Gastrocnemius medialis (tissue), 4 donors: ENCODE data around the gene PFKFB3. TPM values are rescaled to one million over a fixed set of nuclear protein-coding genes. Genes with fewer than 3 reads are reported as not detected.

Experiments
- ATAC-seq, 2 donors: fragments of 150-250 bp; one replicate each; pipeline ENCODE4 v1.9.1; 2016
- DNase-seq, 2 donors: peaks; one replicate each; pipeline ENCODE4 v3.0.0-alpha.2; 2019
- H3K27ac ChIP-seq, 4 donors: fragments of 200-600 bp; sonication (generic); 1 replicate in 1 of 4; 2 replicates in 3 of 4; pipeline ENCODE4 v1.5.1; 2016 to 2018; ENCODE audit warnings: mild to moderate bottlenecking in 2 of 4, moderate library complexity in 1 of 4
- H3K27me3 ChIP-seq, 3 donors: fragments of 200-600 bp; sonication (generic) in 2 of 3; 1 replicate in 1 of 3; 2 replicates in 2 of 3; pipeline versions ENCODE4 v1.5.1 to v1.6.0; 2016 to 2019; ENCODE audit warnings: mild to moderate bottlenecking in 1 of 3, moderate library complexity in 1 of 3
- H3K36me3 ChIP-seq, 2 donors: fragments of 200-600 bp; sonication (generic) in 1 of 2; one replicate each; pipeline ENCODE4 v1.5.1; 2017 to 2018
- H3K4me1 ChIP-seq, 2 donors: fragments of 200-600 bp; sonication (generic) in 1 of 2; one replicate each; pipeline ENCODE4 v1.5.1; 2016 to 2017; ENCODE audit warnings: mild to moderate bottlenecking in 2 of 2
- H3K4me3 ChIP-seq, 4 donors: fragments of 200-600 bp; sonication (generic) in 3 of 4; 1 replicate in 1 of 4; 2 replicates in 3 of 4; pipeline ENCODE4 v1.5.1; 2016 to 2019; ENCODE audit warnings: mild to moderate bottlenecking in 2 of 4
- H3K9me3 ChIP-seq, 3 donors: fragments of 200-600 bp; sonication (generic) in 2 of 3; 1 replicate in 1 of 3; 2 replicates in 2 of 3; pipeline ENCODE4 v1.5.1; 2016 to 2019
- POLR2A ChIP-seq, 2 donors: fragments of 450-650 bp; IDR thresholded peaks; one replicate each; pipeline ENCODE4 v1.6.1; 2017; ENCODE audit warnings: antibody characterized with exemption in 2 of 2, mild to moderate bottlenecking in 2 of 2, moderate library complexity in 2 of 2
- in situ Hi-C, 4 donors: fragments of 200-750 bp; cut with MboI; loops; one replicate each; pipeline versions ENCODE4 v1.15.0 to v1.8.0; 2017; ENCODE audit warnings: low sequenced_read_pairs in 4 of 4
- intact Hi-C: fragments of 100-400 bp; cut with DNase I; formaldehyde crosslinking; loops from one replicate; pipeline ENCODE4 v1.15.1; 2023; ENCODE audit warnings: low total_unique reads
- total RNA-seq, 4 donors: library from RNA; depleted of rRNA; stranded (reverse); fragments of >200 nt; gene quantifications; one replicate each; pipeline versions ENCODE4 v1.1.0 to v1.2.3, GENCODE V29; 2016
- TF ChIP-seq, protein P1 (sequence below), 5 experiments: fragments of 450-650 bp in 3 of 5; fragments of 200-600 bp in 2 of 5; sonication (generic) in 2 of 5; IDR thresholded peaks in 4 of 5; conservative IDR thresholded peaks in 1 of 5; 1 replicate in 4 of 5; 2 replicates in 1 of 5; pipeline ENCODE4 v1.5.1; 2016 to 2019; ENCODE audit warnings: antibody characterized with exemption in 5 of 5, mild to moderate bottlenecking in 3 of 5, moderate library complexity in 3 of 5

PFKFB3 gene
- total RNA-seq, 4 donors from 2014 or later: 218 to 1,159 (median 337) TPM

DNA sequence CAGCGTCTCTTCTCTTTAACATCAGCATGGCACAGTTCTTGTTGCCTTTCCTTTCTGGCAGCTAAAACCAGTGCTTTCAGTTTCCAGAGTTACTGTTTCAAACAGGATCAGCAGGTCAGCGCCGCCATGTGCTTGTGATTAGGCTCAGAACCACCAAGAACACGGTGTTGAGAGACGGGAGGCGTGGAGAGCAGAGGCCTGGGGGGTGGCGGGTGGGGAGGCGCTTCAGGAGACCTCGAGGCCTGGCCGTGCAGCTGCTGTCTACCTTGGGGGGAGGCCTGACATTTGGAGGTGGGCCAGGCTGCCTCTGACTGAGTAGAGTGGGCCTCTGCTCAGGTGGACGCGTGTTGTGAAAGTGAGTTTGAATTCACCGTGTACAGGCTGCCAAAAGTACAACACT, 22.0 kb downstream of the PFKFB3 start:
- H3K9me3 ChIP-seq: no peaks in the 10 kb centered on the region
- H3K4me1 ChIP-seq: no peaks in the 10 kb centered on the region
- H3K4me3 ChIP-seq: no peak overlapping the region
- TF ChIP-seq, protein P1, sequence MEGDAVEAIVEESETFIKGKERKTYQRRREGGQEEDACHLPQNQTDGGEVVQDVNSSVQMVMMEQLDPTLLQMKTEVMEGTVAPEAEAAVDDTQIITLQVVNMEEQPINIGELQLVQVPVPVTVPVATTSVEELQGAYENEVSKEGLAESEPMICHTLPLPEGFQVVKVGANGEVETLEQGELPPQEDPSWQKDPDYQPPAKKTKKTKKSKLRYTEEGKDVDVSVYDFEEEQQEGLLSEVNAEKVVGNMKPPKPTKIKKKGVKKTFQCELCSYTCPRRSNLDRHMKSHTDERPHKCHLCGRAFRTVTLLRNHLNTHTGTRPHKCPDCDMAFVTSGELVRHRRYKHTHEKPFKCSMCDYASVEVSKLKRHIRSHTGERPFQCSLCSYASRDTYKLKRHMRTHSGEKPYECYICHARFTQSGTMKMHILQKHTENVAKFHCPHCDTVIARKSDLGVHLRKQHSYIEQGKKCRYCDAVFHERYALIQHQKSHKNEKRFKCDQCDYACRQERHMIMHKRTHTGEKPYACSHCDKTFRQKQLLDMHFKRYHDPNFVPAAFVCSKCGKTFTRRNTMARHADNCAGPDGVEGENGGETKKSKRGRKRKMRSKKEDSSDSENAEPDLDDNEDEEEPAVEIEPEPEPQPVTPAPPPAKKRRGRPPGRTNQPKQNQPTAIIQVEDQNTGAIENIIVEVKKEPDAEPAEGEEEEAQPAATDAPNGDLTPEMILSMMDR (IDR thresholded peaks at IDR 0.05 in 4 of 5, conservative IDR thresholded peaks at IDR 0.05 in 1 of 5): no peak
- no peak for TF ChIP-seq POLR2A (IDR thresholded peaks at IDR 0.05)
- in situ Hi-C loops (loop anchor here in 2 of 4 donors (25.0 kb wide), 1 partner anchor 163 kb away; no protein-coding TSS in a partner anchor), intact Hi-C loops (no loop called here)
- ATAC-seq: peak; percentile 0 to 25
- H3K27ac ChIP-seq: peak overlapping the region; percentile 0 to 40 (median 30)
- H3K36me3 ChIP-seq: peaks cover 28 to 100% of the 10 kb centered on the region in 2 donors
- no peak for DNase-seq
- H3K27me3 ChIP-seq: no peaks in the 10 kb centered on the region

- intact Hi-C loops (no loop called here), in situ Hi-C loops (loop anchor here in 2 of 4 donors (25.0 kb wide), 1 partner anchor 162 kb away; no protein-coding TSS in a partner anchor)
- ATAC-seq (no peak), DNase-seq (no peak)
- peak overlapping the region; percentile 0 to 40 (median 30) for H3K27ac ChIP-seq
- H3K4me3 ChIP-seq: no peak overlapping the region
- no peaks in the 10 kb centered on the region for H3K9me3 ChIP-seq
- H3K4me1 ChIP-seq: no peaks in the 10 kb centered on the region
- H3K27me3 ChIP-seq: no peaks in the 10 kb centered on the region
- peaks cover 24 to 100% of the 10 kb centered on the region in 2 donors for H3K36me3 ChIP-seq
- TF ChIP-seq, protein P1 (IDR thresholded peaks at IDR 0.05 in 4 of 5, conservative IDR thresholded peaks at IDR 0.05 in 1 of 5): no peak
- no peak for TF ChIP-seq POLR2A (IDR thresholded peaks at IDR 0.05)
Measured at GRCh38 chr10:6225263-6225814, 22.6 kb downstream of the PFKFB3 start.

DNA sequence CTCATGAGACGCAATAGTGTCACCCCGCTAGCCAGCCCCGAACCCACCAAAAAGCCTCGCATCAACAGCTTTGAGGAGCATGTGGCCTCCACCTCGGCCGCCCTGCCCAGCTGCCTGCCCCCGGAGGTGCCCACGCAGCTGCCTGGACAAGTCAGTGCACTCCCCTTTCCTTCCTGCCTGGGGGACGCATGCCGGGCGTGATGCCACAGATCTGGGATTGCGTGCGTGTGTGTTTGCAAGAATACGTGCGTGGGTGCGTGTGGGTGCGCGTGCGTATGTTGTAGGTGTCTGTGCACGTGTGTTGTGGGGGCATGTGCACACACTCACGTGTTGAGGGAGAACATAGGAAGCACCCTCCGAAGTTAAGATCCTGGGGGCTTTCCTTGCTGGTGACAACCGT, 23.5 kb downstream of the PFKFB3 start:
- no peak overlapping the region for H3K27ac ChIP-seq
- in situ Hi-C loops: loop anchor here in 2 of 4 donors (25.0 kb wide), 1 partner anchor 161 kb away; no protein-coding TSS in a partner anchor
- ATAC-seq (no peak), DNase-seq (no peak)
- no peaks in the 10 kb centered on the region for H3K27me3 ChIP-seq
- no peaks in the 10 kb centered on the region for H3K4me1 ChIP-seq
- intact Hi-C loops: no loop called here
- TF ChIP-seq, protein P1 (IDR thresholded peaks at IDR 0.05 in 4 of 5, conservative IDR thresholded peaks at IDR 0.05 in 1 of 5): no peak
- no peak for TF ChIP-seq POLR2A (IDR thresholded peaks at IDR 0.05)
- no peak overlapping the region for H3K4me3 ChIP-seq
- H3K36me3 ChIP-seq: peaks cover 25 to 100% of the 10 kb centered on the region in 2 donors
- H3K9me3 ChIP-seq: no peaks in the 10 kb centered on the region

GRCh38 chr10:6227346-6227745, 24.6 kb downstream of the PFKFB3 start:
- no peak overlapping the region for H3K27ac ChIP-seq
- H3K27me3 ChIP-seq: no peaks in the 10 kb centered on the region
- no peak overlapping the region for H3K4me3 ChIP-seq
- intact Hi-C loops (no loop called here), in situ Hi-C loops (loop anchor here in 2 of 4 donors (25.0 kb wide), 1 partner anchor 160 kb away; no protein-coding TSS in a partner anchor)
- TF ChIP-seq, protein P1 (IDR thresholded peaks at IDR 0.05 in 4 of 5, conservative IDR thresholded peaks at IDR 0.05 in 1 of 5): no peak
- TF ChIP-seq POLR2A (IDR thresholded peaks at IDR 0.05): no peak
- H3K4me1 ChIP-seq: no peaks in the 10 kb centered on the region
- DNase-seq: no peak
- ATAC-seq: no peak
- H3K36me3 ChIP-seq: peaks cover 23 to 100% of the 10 kb centered on the region in 2 donors
- no peaks in the 10 kb centered on the region for H3K9me3 ChIP-seq
